NT2/D1 (cell line): ENCODE measurements around the gene PRKX.
"Not testable (repeated sequence)": the region's sequence is repeated elsewhere in the genome, so short reads cannot be mapped to it uniquely, and the experiment has no call there.

Source experiments
- SUZ12 ChIP-seq: IDR thresholded peaks from 2 replicates; pipeline ENCODE4 v1.6.1; 2011; ENCODE audit not compliant: insufficient read length, insufficient read depth; ENCODE audit errors: extremely low read depth
- YY1 ChIP-seq: IDR thresholded peaks from 2 replicates; pipeline ENCODE4 v1.6.1; 2011; ENCODE audit not compliant: insufficient read length, insufficient read depth
- ZNF274 ChIP-seq: IDR thresholded peaks from 2 replicates; pipeline ENCODE4 v1.6.1; 2011; ENCODE audit warnings: mild to moderate bottlenecking, low read depth, low read length

- not testable (repeated sequence) for TF ChIP-seq ZNF274, YY1, SUZ12
Measured at GRCh38 chrX:3663576-3664250, 49.7 kb downstream of the PRKX start.
